Fibroblast of gingiva (primary cell): ENCODE data around the gene MAP4K5.
"Not testable (repeated sequence)": the region's sequence is repeated elsewhere in the genome, so short reads cannot be mapped to it uniquely, and the experiment has no call there.

Experiments used
- DNase-seq: peaks from one replicate; pipeline ENCODE4 v3.0.0-alpha.2; 2011; ENCODE audit warnings: low read depth

The MAP4K5 gene

GRCh38 chr14:50532502-50533240 lies at the start of gene MAP4K5:
MAP4K5 (minus strand) TSS chr14:50532569; CDS start chr14:50532049, 520 bp downstream.
- peak; percentile 90 for DNase-seq

GRCh38 chr14:50578433-50578832 lies 46.1 kb upstream of the MAP4K5 start:
- DNase-seq: no peak

DNA sequence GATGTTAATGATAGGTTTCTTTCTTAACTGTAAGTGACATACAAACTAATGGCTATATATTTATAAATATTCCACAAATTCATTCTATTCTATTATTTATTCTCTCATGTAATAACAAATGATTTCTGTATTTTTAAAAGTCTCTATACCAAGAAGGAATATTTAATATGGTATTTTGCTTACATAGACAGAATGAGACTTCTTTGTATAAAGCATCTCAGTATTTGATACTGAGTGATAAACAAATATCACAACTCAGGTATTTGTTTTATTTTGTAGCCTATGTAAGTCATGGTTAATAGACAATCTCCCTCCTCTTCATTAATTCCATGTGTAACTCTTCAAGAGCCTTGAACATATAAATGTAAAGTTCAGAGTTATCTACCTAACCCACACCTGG lies 45.6 kb upstream of the MAP4K5 start:
- DNase-seq: no peak

DNA sequence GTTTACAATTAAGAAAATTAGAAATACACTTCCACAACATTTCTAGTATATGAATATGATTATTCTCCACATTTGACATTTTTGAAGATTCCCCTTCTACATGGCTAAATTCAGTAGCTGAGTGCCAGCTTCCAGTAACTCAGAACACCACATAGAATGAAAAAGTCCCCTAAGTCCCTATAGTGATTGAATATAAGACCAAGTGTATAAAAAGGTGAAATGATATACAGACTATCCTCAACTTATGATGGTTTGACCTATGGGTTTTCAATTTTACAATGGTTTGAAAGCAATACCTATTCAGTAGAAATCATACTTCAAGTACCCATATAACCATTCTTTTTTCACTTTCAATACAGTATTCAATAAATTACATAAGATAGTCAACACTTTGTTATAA lies 43.4 kb upstream of the MAP4K5 start:
- DNase-seq: no peak

- DNase-seq: no peak
Observed at GRCh38 chr14:50573862-50574261, 41.5 kb upstream of the MAP4K5 start.

DNA sequence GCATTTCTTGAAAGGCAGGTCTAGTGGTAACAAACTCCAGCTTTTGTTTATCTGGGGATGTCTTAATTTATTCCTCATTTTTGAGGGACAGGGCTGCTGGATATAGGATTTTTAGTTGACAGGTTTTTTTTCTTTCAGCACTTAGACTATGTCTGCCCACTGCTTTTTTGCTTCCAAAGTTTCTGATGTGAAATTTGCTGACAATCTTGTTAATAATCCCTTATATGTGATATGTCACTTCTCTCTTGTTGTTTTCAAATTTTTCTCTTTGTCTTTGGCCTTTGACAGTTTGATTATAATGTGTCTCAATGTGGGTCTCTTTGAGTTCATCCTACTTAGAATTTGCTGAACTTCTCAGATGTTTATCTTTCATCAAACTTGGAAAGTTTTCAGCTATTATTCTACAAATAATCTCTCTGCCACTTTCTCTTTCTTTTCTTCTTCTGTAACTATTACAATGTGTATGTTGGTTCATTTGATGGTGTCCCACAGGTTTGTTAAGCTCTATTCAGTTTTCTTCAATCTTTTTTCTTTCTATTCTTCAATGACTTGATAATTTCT lies 37.4 kb upstream of the MAP4K5 start:
- no peak for DNase-seq

GRCh38 chr14:50562841-50563240 lies 30.5 kb upstream of the MAP4K5 start:
- DNase-seq: no peak

GRCh38 chr14:50560931-50561285 lies 28.5 kb upstream of the MAP4K5 start:
- peak; percentile 66 for DNase-seq

GRCh38 chr14:50559990-50560930 lies 27.9 kb upstream of the MAP4K5 start, which contains the start of gene ATL1:
ATL1 (plus strand) TSS chr14:50560145; CDS start chr14:50560266, 121 bp downstream.
- DNase-seq: peak; percentile 78

GRCh38 chr14:50552796-50553195 lies 20.4 kb upstream of the MAP4K5 start:
- DNase-seq: not testable (repeated sequence)

DNA sequence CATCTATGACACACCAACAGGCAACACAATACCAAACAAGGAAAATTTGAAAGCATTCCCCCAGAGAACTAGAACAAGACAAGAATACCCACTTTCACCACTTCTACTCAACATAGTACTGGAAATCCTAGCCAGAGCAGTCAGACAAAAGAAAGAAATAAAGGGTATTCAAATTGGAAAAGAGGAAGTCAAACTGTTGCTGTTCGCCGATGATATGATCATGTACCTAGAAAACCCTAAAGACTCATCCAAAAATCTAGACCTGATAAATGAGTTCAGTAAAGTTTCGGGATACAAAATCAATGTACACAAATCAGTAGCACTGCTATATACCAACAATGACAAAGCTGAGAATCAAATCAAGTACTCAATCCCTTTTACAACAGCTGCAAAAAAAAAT lies 19.5 kb upstream of the MAP4K5 start:
- DNase-seq: no peak

DNA sequence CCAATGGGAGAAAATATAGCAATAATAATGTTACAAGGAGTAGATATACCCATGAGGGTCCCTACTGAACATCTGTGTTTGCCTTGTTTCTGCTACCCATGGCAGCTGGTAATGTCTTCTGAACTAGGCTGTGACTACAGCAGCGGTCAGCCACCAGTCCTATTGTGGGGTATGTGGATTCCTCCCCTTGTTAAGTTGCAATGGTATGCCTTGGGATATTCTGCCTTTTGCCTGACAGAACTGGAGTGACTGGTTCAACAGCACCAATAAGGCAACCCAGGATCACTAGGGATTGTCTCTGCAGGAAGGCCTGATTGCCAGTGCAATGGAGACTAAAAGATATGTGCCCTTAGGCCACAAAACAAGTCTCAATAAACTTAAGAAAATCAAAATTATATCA lies 17.9 kb upstream of the MAP4K5 start:
- no peak for DNase-seq

DNA sequence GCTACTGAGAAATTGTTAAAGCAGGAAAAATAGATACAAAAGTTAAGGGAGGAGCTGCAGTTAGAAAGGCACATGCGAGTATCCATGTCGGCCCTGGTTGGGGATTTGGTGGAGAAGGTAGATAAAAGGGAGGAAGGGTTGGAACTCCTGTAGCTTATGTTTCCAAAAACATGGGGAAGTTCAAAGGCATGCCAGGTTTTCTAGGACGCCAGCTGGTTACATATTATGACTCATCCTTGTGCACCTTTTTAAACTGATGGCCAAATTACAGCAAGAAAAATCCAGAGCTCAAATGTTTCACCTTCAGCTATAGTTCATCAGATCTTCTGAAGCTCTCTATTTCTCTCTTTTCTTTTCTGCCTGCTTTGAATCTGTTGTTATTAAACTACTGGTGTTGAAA lies 13.2 kb upstream of the MAP4K5 start:
- DNase-seq: no peak

- no peak for DNase-seq
Observed at GRCh38 chr14:50544911-50545310, 12.5 kb upstream of the MAP4K5 start.

GRCh38 chr14:50542941-50543418 lies 10.6 kb upstream of the MAP4K5 start:
- peak; percentile 31 for DNase-seq

GRCh38 chr14:50541159-50541567 lies 8.8 kb upstream of the MAP4K5 start:
- DNase-seq: no peak

DNA sequence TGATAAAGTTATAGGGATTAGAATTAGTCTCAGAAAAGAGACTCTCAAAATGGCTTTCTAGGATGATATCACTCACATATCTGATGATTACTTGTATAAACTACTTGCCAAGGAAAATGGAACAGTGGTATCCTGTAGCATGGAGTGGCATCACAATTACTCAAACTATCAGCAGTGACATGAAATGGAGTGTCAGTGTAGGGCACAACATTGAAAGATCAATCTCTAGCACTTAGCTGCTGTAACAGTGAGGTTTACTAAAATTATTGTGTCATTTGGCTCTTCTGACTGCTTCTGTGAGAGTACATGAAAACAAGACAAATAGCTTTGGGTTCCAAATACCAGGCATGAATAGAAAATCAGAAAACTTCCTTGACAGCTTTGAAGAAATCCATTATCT lies 6.7 kb upstream of the MAP4K5 start:
- no peak for DNase-seq

GRCh38 chr14:50538034-50538433 lies 5.7 kb upstream of the MAP4K5 start:
- DNase-seq: not testable (repeated sequence)

GRCh38 chr14:50534997-50535396 lies 2.6 kb upstream of the MAP4K5 start:
- DNase-seq: no peak

- no peak for DNase-seq
Observed at GRCh38 chr14:50534416-50534815, 2.0 kb upstream of the MAP4K5 start.

- DNase-seq: no peak
Observed at GRCh38 chr14:50533806-50534205, 1.4 kb upstream of the MAP4K5 start.

DNA sequence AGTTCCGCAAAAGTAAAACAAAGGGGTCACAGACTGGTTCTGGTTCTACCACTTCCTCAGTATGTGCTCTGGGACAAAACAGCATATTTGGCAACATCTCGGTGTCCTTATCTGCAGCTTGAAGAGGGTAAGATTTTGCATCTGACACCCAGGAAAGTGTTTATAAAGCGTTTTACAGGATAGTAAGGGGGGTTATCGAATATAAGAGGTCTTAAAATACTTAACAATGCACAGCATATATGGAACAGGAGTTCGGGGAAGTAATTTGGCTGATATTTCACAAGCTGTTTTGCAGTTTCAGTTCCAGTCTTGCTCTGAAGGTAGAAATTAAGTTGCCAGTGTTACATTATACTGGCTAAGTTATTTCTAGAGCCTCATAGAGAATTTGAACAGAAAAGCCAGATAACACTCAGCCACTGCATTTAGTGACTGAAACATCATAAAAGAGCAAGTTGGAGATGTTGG lies 904 bp upstream of the MAP4K5 start:
- no peak for DNase-seq
